ENCODE measurements around the gene NEDD9.

The NEDD9 gene

GRCh38 chr6:11219400-11219834, 13.1 kb downstream of the NEDD9 start:
- in situ Hi-C loops (cut with HindIII; ENCODE audit: low sequenced_read_pairs) = no loop called here

GRCh38 chr6:11218538-11219399, 13.7 kb downstream of the NEDD9 start:
- in situ Hi-C loops (cut with HindIII; ENCODE audit: low sequenced_read_pairs) = no loop called here

GRCh38 chr6:11218102-11218442, 14.4 kb downstream of the NEDD9 start:
- in situ Hi-C loops (cut with HindIII; ENCODE audit: low sequenced_read_pairs) = no loop called here

GRCh38 chr6:11217360-11218101, 14.9 kb downstream of the NEDD9 start:
- in situ Hi-C loops (cut with HindIII; ENCODE audit: low sequenced_read_pairs) = no loop called here

GRCh38 chr6:11215773-11216172, 16.7 kb downstream of the NEDD9 start:
- in situ Hi-C loops (cut with HindIII; ENCODE audit: low sequenced_read_pairs) = no loop called here

- in situ Hi-C loops (cut with HindIII; ENCODE audit: low sequenced_read_pairs) = no loop called here
These were observed 17.6 kb downstream of the NEDD9 start for GRCh38 chr6:11214901-11215300.

- in situ Hi-C loops (cut with HindIII; ENCODE audit: low sequenced_read_pairs) = no loop called here
These were observed 18.2 kb downstream of the NEDD9 start for GRCh38 chr6:11214084-11214833.

GRCh38 chr6:11213422-11214021, 18.9 kb downstream of the NEDD9 start:
- in situ Hi-C loops (cut with HindIII; ENCODE audit: low sequenced_read_pairs) = no loop called here

GRCh38 chr6:11212664-11213063, 19.8 kb downstream of the NEDD9 start:
- in situ Hi-C loops (cut with HindIII; ENCODE audit: low sequenced_read_pairs) = no loop called here

GRCh38 chr6:11211254-11211653, 21.2 kb downstream of the NEDD9 start:
- in situ Hi-C loops (cut with HindIII; ENCODE audit: low sequenced_read_pairs) = no loop called here

GRCh38 chr6:11210386-11211138, 21.9 kb downstream of the NEDD9 start:
- in situ Hi-C loops (cut with HindIII; ENCODE audit: low sequenced_read_pairs) = no loop called here

GRCh38 chr6:11209906-11210305, 22.6 kb downstream of the NEDD9 start:
- in situ Hi-C loops (cut with HindIII; ENCODE audit: low sequenced_read_pairs) = no loop called here

- in situ Hi-C loops (cut with HindIII; ENCODE audit: low sequenced_read_pairs) = no loop called here
These were observed 23.1 kb downstream of the NEDD9 start for GRCh38 chr6:11209369-11209768.

GRCh38 chr6:11208854-11209253, 23.6 kb downstream of the NEDD9 start:
- in situ Hi-C loops (cut with HindIII; ENCODE audit: low sequenced_read_pairs) = no loop called here

- in situ Hi-C loops (cut with HindIII; ENCODE audit: low sequenced_read_pairs) = no loop called here
These were observed 24.2 kb downstream of the NEDD9 start for GRCh38 chr6:11208267-11208666.

- in situ Hi-C loops (cut with HindIII; ENCODE audit: low sequenced_read_pairs) = no loop called here
These were observed 25.1 kb downstream of the NEDD9 start for GRCh38 chr6:11207199-11207968.

- in situ Hi-C loops (cut with HindIII; ENCODE audit: low sequenced_read_pairs) = no loop called here
These were observed 25.9 kb downstream of the NEDD9 start for GRCh38 chr6:11206576-11206975.

- in situ Hi-C loops (cut with HindIII; ENCODE audit: low sequenced_read_pairs) = no loop called here
These were observed 27.6 kb downstream of the NEDD9 start for GRCh38 chr6:11204794-11205366.

GRCh38 chr6:11204005-11204399, 28.5 kb downstream of the NEDD9 start:
- in situ Hi-C loops (cut with HindIII; ENCODE audit: low sequenced_read_pairs) = no loop called here
